Vagina (tissue), 2 donors: ENCODE measurements around the gene YAP1. TPM values are rescaled to one million over a fixed set of nuclear protein-coding genes. Genes with fewer than 3 reads are reported as not detected.

ENCODE experiments used
- DNase-seq, 2 donors: peaks; one replicate each; pipeline ENCODE4 v3.0.0-alpha.2; 2017; ENCODE audit errors: extremely low spot score in 2 of 2
- H3K27ac ChIP-seq: fragments of 200-600 bp; sonication (generic); one replicate; pipeline ENCODE4 v1.5.1; 2019
- H3K27me3 ChIP-seq: fragments of 200-600 bp; sonication (generic); one replicate; pipeline ENCODE4 v1.5.1; 2019
- H3K36me3 ChIP-seq, 2 donors: fragments of 200-600 bp; sonication (generic); one replicate each; pipeline ENCODE4 v1.5.1; 2017 to 2019
- H3K4me1 ChIP-seq: fragments of 200-600 bp; sonication (generic); one replicate; pipeline ENCODE4 v1.5.1; 2019
- H3K4me3 ChIP-seq, 2 donors: fragments of 200-600 bp; sonication (generic); 1 replicate in 1 of 2; 2 replicates in 1 of 2; pipeline ENCODE4 v1.5.1; 2016 to 2019
- H3K9me3 ChIP-seq: fragments of 200-600 bp; sonication (generic); one replicate; pipeline ENCODE4 v1.5.1; 2019
- POLR2A ChIP-seq, 2 donors: fragments of 450-650 bp; IDR thresholded peaks; one replicate each; pipeline ENCODE4 v1.6.1; 2017; ENCODE audit warnings: antibody characterized with exemption in 2 of 2, mild to moderate bottlenecking in 2 of 2, moderate library complexity in 2 of 2
- POLR2AphosphoS5 ChIP-seq, 2 donors: sonication (generic); formaldehyde crosslinking; IDR thresholded peaks; one replicate each; pipeline ENCODE4 v1.9.0; 2017; ENCODE audit warnings: antibody characterized with exemption in 2 of 2, mild to moderate bottlenecking in 2 of 2, low read depth in 1 of 2; ENCODE audit not compliant: insufficient read depth in 1 of 2
- intact Hi-C: fragments of 100-400 bp; cut with DNase I; formaldehyde crosslinking; loops from one replicate; pipeline ENCODE4 v1.15.1; 2023
- total RNA-seq: library from RNA; depleted of rRNA; stranded (reverse); fragments of >200 nt; gene quantifications from one replicate; pipeline ENCODE4 v1.2.3, GENCODE V29; 2016
- TF ChIP-seq, protein P1 (sequence below), 3 experiments: fragments of 450-650 bp in 2 of 3; fragments of 200-600 bp in 1 of 3; sonication (generic) in 1 of 3; IDR thresholded peaks; one replicate each; pipeline ENCODE4 v1.5.1; 2017 to 2019; ENCODE audit warnings: antibody characterized with exemption in 3 of 3, mild to moderate bottlenecking in 2 of 3, moderate library complexity in 2 of 3

YAP1 gene
- total RNA-seq, 1 donor from 2014 or later: 232 TPM

DNA sequence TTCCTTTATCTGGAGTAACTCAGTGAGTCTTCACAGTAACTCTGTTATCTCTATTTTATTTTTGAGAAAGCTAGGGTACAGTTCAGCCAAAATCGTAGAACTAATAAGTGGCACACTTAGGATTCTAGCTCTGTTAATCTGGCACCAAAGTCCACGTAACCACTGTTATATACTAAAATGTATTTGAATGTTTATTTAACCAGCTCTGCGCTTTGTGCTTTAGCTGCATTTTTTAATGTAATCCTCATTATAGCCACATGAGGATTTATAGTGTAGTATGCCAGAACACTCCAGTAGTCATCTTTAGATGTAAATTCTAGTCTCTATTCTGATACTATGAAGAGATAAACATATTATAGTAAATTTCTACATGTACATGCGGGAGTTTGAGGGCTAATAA, 36.8 kb downstream of the YAP1 start:
- TF ChIP-seq POLR2A (IDR thresholded peaks at IDR 0.05) (no peak), POLR2AphosphoS5 (IDR thresholded peaks at IDR 0.05; ENCODE audit: insufficient read depth in 1 of 2, low read depth in 1 of 2) (no peak)
- TF ChIP-seq, protein P1, sequence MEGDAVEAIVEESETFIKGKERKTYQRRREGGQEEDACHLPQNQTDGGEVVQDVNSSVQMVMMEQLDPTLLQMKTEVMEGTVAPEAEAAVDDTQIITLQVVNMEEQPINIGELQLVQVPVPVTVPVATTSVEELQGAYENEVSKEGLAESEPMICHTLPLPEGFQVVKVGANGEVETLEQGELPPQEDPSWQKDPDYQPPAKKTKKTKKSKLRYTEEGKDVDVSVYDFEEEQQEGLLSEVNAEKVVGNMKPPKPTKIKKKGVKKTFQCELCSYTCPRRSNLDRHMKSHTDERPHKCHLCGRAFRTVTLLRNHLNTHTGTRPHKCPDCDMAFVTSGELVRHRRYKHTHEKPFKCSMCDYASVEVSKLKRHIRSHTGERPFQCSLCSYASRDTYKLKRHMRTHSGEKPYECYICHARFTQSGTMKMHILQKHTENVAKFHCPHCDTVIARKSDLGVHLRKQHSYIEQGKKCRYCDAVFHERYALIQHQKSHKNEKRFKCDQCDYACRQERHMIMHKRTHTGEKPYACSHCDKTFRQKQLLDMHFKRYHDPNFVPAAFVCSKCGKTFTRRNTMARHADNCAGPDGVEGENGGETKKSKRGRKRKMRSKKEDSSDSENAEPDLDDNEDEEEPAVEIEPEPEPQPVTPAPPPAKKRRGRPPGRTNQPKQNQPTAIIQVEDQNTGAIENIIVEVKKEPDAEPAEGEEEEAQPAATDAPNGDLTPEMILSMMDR (IDR thresholded peaks at IDR 0.05): no peak
- Histone ChIP-seq H3K27me3 (no peaks in the 10 kb centered on the region), H3K9me3 (no peaks in the 10 kb centered on the region), H3K4me1 (peaks cover 75% of the 10 kb centered on the region), H3K27ac (no peak overlapping the region), H3K36me3 (no peaks in the 10 kb centered on the region), H3K4me3 (no peak overlapping the region)
- intact Hi-C loops: no loop called here
- no peak for DNase-seq

DNA sequence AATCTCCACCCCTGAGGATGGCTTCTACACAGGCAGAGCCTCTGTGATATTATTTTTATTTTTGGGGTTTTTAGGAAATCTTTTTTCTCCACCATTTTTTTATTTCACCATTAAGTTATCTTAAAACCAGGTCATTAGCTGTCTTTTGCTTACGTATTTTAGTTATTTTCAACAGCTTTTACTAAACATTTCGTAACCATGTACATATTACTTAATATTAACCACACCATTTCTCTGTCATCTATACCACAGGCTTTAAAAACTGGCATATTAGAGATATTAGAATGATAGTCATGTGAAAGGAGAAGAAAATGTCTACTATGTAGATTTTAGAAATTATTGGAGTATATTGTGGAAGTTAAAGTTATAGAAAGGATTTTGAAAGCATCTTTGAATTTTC, 37.4 kb downstream of the YAP1 start:
- Histone ChIP-seq H3K4me1 (peaks cover 75% of the 10 kb centered on the region), H3K4me3 (no peak overlapping the region), H3K36me3 (no peaks in the 10 kb centered on the region), H3K9me3 (no peaks in the 10 kb centered on the region), H3K27ac (no peak overlapping the region), H3K27me3 (no peaks in the 10 kb centered on the region)
- TF ChIP-seq POLR2A (IDR thresholded peaks at IDR 0.05) (no peak), POLR2AphosphoS5 (IDR thresholded peaks at IDR 0.05; ENCODE audit: insufficient read depth in 1 of 2, low read depth in 1 of 2) (no peak)
- TF ChIP-seq, protein P1 (IDR thresholded peaks at IDR 0.05): no peak
- no peak for DNase-seq
- intact Hi-C loops: no loop called here

DNA sequence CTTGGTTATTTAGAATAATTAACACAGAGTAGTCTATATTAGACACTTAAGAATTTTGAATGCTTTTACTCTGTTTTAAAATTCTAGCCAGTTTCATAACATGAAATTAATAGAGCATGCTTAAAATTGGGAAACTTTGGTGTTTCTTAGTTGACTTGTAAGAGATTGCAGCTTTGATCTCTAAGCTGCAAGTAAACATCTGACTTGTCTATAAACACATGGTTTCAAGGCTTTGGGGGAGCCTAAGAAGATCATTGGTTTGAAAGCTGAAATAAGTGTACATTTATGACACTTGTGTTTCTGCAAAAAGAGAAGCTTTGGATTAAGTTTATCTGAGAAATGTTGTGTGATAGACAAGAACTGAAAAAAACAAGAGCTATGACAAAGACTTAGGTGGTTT, 37.8 kb downstream of the YAP1 start:
- no peaks in the 10 kb centered on the region for H3K36me3 ChIP-seq
- intact Hi-C loops: no loop called here
- H3K9me3 ChIP-seq: no peaks in the 10 kb centered on the region
- no peak for DNase-seq
- TF ChIP-seq POLR2AphosphoS5 (IDR thresholded peaks at IDR 0.05; ENCODE audit: insufficient read depth in 1 of 2, low read depth in 1 of 2) (no peak), POLR2A (IDR thresholded peaks at IDR 0.05) (no peak)
- TF ChIP-seq, protein P1 (IDR thresholded peaks at IDR 0.05): no peak
- H3K4me1 ChIP-seq: peaks cover 74% of the 10 kb centered on the region
- H3K27me3 ChIP-seq: no peaks in the 10 kb centered on the region
- H3K4me3 ChIP-seq: no peak overlapping the region
- H3K27ac ChIP-seq: no peak overlapping the region

DNA sequence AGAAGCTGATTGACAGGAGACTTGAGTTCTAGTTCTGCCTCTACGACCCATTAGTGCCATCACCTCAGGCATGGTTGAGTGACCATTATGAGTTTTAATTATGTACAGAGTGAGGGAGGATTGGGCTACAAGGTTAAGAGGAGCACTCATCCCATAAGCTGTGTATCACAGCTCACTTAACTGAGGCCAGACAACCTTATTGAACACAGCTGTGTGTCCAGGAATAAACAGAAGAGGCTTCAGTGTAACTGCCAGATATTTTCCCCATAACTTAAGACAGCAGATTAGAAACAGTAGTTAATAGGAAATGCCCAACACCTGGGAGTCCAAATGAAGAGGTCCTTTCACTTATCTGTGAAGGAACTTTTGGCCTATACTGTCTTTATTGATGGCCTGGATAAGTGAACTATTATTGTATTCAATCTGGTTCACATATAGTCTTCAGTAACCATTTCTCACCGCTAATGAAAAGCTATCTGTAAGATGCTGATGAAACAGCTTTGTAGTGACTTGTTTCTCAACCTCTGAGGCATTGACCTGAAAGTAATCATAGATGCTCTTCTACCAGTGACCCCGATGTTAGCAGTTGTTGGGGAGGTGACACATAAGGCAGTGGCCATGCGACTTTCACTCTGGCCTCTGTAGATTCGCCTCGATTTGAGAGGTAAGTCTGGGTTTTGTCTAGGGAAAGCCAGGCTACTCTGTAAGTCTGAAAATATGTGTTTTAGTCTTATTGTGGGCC, 41.7 kb downstream of the YAP1 start:
- no peak overlapping the region for H3K4me3 ChIP-seq
- intact Hi-C loops: no loop called here
- H3K4me1 ChIP-seq: peaks cover 66% of the 10 kb centered on the region

DNA sequence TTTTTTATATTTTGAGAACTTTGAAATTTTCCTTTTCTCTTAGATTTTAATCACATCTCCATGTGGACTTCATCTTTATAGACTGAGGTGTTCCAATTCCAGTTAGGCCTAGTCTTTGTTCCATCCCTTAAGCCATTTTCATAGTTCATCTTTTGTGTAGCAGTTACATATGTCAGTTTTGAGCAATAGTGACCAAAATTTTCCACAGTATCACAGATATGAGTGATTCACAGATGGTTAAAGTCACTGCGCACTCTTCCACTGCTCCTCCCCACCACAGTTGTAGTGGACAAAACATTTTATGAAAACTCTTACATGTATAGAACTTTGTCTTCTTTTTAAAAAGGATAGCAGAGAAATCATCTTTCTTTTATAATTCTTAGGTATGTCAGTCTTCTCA, 42.8 kb downstream of the YAP1 start:
- no peaks in the 10 kb centered on the region for H3K27me3 ChIP-seq
- DNase-seq: no peak
- TF ChIP-seq, protein P1 (IDR thresholded peaks at IDR 0.05): no peak
- TF ChIP-seq POLR2A (IDR thresholded peaks at IDR 0.05) (no peak), POLR2AphosphoS5 (IDR thresholded peaks at IDR 0.05; ENCODE audit: insufficient read depth in 1 of 2, low read depth in 1 of 2) (no peak)
- intact Hi-C loops: no loop called here
- H3K4me1 ChIP-seq: peaks cover 65% of the 10 kb centered on the region
- H3K36me3 ChIP-seq: no peaks in the 10 kb centered on the region
- H3K9me3 ChIP-seq: no peaks in the 10 kb centered on the region
- no peak overlapping the region for H3K27ac ChIP-seq
- no peak overlapping the region for H3K4me3 ChIP-seq

More for the DNA sequence above, 41.7 kb downstream of the YAP1 start:
- no peaks in the 10 kb centered on the region for H3K27me3 ChIP-seq
- TF ChIP-seq, protein P1 (IDR thresholded peaks at IDR 0.05): no peak
- TF ChIP-seq POLR2AphosphoS5 (IDR thresholded peaks at IDR 0.05; ENCODE audit: insufficient read depth in 1 of 2, low read depth in 1 of 2) (no peak), POLR2A (IDR thresholded peaks at IDR 0.05) (no peak)
- DNase-seq: no peak
- no peaks in the 10 kb centered on the region for H3K36me3 ChIP-seq
- H3K27ac ChIP-seq: no peak overlapping the region
- H3K9me3 ChIP-seq: no peaks in the 10 kb centered on the region
